Vagina (tissue), 2 donors: ENCODE results near the gene VIPR1.

Source experiments
- POLR2A ChIP-seq, 2 donors: fragments of 450-650 bp; IDR thresholded peaks; one replicate each; pipeline ENCODE4 v1.6.1; 2017; ENCODE audit warnings: antibody characterized with exemption in 2 of 2, mild to moderate bottlenecking in 2 of 2, moderate library complexity in 2 of 2
- POLR2AphosphoS5 ChIP-seq, 2 donors: sonication (generic); formaldehyde crosslinking; IDR thresholded peaks; one replicate each; pipeline ENCODE4 v1.9.0; 2017; ENCODE audit warnings: antibody characterized with exemption in 2 of 2, mild to moderate bottlenecking in 2 of 2, low read depth in 1 of 2; ENCODE audit not compliant: insufficient read depth in 1 of 2
- TF ChIP-seq, protein P1 (sequence below), 3 experiments: fragments of 450-650 bp in 2 of 3; fragments of 200-600 bp in 1 of 3; sonication (generic) in 1 of 3; IDR thresholded peaks; one replicate each; pipeline ENCODE4 v1.5.1; 2017 to 2019; ENCODE audit warnings: antibody characterized with exemption in 3 of 3, mild to moderate bottlenecking in 2 of 3, moderate library complexity in 2 of 3

DNA sequence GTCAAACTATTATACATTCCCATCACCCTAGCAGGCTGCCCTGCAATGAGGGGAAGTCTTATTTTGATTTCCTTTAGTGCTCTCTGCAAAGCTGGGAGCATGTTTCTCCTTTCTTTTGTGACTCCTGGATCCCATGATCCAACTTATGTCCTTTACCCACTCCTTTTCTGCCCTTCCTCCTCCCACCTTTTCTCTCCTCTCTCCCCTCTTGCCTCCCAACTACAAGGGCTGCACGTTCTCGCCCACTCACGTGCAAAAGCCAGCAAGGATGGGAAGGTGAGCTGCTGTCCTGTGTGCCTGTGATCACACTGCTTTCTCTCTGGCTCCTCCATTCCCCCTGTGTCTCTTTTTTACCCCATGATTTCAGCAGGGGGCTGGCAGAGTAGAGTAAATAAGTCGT is 6.1 kb downstream of the VIPR1 start:
- TF ChIP-seq, protein P1, sequence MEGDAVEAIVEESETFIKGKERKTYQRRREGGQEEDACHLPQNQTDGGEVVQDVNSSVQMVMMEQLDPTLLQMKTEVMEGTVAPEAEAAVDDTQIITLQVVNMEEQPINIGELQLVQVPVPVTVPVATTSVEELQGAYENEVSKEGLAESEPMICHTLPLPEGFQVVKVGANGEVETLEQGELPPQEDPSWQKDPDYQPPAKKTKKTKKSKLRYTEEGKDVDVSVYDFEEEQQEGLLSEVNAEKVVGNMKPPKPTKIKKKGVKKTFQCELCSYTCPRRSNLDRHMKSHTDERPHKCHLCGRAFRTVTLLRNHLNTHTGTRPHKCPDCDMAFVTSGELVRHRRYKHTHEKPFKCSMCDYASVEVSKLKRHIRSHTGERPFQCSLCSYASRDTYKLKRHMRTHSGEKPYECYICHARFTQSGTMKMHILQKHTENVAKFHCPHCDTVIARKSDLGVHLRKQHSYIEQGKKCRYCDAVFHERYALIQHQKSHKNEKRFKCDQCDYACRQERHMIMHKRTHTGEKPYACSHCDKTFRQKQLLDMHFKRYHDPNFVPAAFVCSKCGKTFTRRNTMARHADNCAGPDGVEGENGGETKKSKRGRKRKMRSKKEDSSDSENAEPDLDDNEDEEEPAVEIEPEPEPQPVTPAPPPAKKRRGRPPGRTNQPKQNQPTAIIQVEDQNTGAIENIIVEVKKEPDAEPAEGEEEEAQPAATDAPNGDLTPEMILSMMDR (IDR thresholded peaks at IDR 0.05), result no peak
- TF ChIP-seq POLR2A (IDR thresholded peaks at IDR 0.05), result no peak
- no peak for TF ChIP-seq POLR2AphosphoS5 (IDR thresholded peaks at IDR 0.05; ENCODE audit: insufficient read depth in 1 of 2, low read depth in 1 of 2)
